Right cardiac atrium (tissue), 5 donors: ENCODE measurements around the gene ACAA2. TPM values are rescaled to one million over a fixed set of nuclear protein-coding genes. Genes with fewer than 3 reads are reported as not detected.

Source experiments
- ATAC-seq, 2 donors: fragments of 200-7000 bp; cut with Tn5 transposase; one replicate each; pipeline versions ENCODE4 v1.8.0 to v1.9.1; 2020; ENCODE audit warnings: moderate library complexity in 2 of 2, mild to moderate bottlenecking in 1 of 2
- DNase-seq, 3 donors: peaks; one replicate each; pipeline ENCODE4 v3.0.0-alpha.2; 2020
- H3K27ac ChIP-seq: one replicate; pipeline ENCODE4 v1.5.1; 2013; ENCODE audit warnings: mild to moderate bottlenecking, low read length, control low read depth, moderate library complexity
- H3K27me3 ChIP-seq: one replicate; pipeline ENCODE4 v1.6.1; 2013; ENCODE audit not compliant: control insufficient read depth, insufficient read depth
- H3K4me1 ChIP-seq: one replicate; pipeline ENCODE4 v1.6.1; 2013; ENCODE audit warnings: low read length; ENCODE audit not compliant: control insufficient read depth, insufficient read depth
- H3K4me3 ChIP-seq: one replicate; pipeline ENCODE4 v1.5.1; 2013; ENCODE audit warnings: low read length, control low read depth
- H3K9me3 ChIP-seq: one replicate; pipeline ENCODE4 v1.6.1; 2013; ENCODE audit warnings: low read length; ENCODE audit not compliant: control insufficient read depth
- WGBS: extraction: QIAGEN DNeasy Blood & Tissue Kit; methylation state at CpG from one replicate; pipeline ENCODE4 v1.1.7; 2013; 5-methylcytosine and 5-hydroxymethylcytosine counted together
- intact Hi-C, 4 donors: fragments of 100-400 bp; cut with DNase I; formaldehyde crosslinking; loops; one replicate each; pipeline versions ENCODE4 v1.11.0 to v1.14.0; 2022 to 2023
- polyA plus RNA-seq: library from polyadenylated mRNA; stranded (reverse); fragments of 200-250 nt; gene quantifications from one replicate; pipeline ENCODE4 v1.2.3, GENCODE V29; 2013
- total RNA-seq, 4 donors: library from RNA; stranded (reverse); fragmentation: NEBNext Ultra II Directional; extraction: Animal tissue kit (Norgen Biotek cat#: 25700); gene quantifications; one replicate each; pipeline ENCODE4 v1.2.1, GENCODE V29; 2021
- donor health status: healthy with polysubstance abuse.
- donor health status: DM: no; HTN: yes; CAD: no.
- donor health status: DM: no; HTN: no; CAD: no.
- donor health status: DM: no; HTN: yes; CAD: no; lungs with severe emphysema.
- donor health status: DM: yes; HTN: yes; CAD: no.

ACAA2 gene
- total and polyA plus RNA-seq, 5 donors = 95.8 to 146 (median 132) TPM

- 48% methylated on average over 5 of the region's 5 CpGs for WGBS
- no peaks in the 10 kb centered on the region for H3K27me3 ChIP-seq
- no peak overlapping the region for H3K27ac ChIP-seq
- ATAC-seq = no peak
- no peak overlapping the region for H3K4me3 ChIP-seq
- DNase-seq = peak in 1 of 3 donors; percentile 54
- intact Hi-C loops = loop anchor here in 1 of 4 donors (5.0 kb wide), 1 partner anchor 44 kb away; no protein-coding TSS in a partner anchor
- peaks cover 2% of the 10 kb centered on the region for H3K4me1 ChIP-seq
- H3K9me3 ChIP-seq = no peaks in the 10 kb centered on the region
Measured at GRCh38 chr18:49846361-49846662, 33.0 kb upstream of the ACAA2 start.

- no peak for ATAC-seq
- peaks cover 2% of the 10 kb centered on the region for H3K4me1 ChIP-seq
- intact Hi-C loops = loop anchor here in 1 of 4 donors (5.0 kb wide), 1 partner anchor 43 kb away; no protein-coding TSS in a partner anchor
Measured at GRCh38 chr18:49845629-49846360, 32.5 kb upstream of the ACAA2 start.

GRCh38 chr18:49844903-49845302 is 31.6 kb upstream of the ACAA2 start:
- ATAC-seq (no peak), DNase-seq (no peak)
- 94% methylated on average over 1 of the region's 1 CpG for WGBS
- H3K27ac ChIP-seq = no peak overlapping the region
- H3K27me3 ChIP-seq = no peaks in the 10 kb centered on the region
- H3K9me3 ChIP-seq = no peaks in the 10 kb centered on the region
- H3K4me3 ChIP-seq = no peak overlapping the region
- H3K4me1 ChIP-seq = peaks cover 2% of the 10 kb centered on the region
- intact Hi-C loops = loop anchor here in 1 of 4 donors (5.0 kb wide), 1 partner anchor 43 kb away; no protein-coding TSS in a partner anchor

More at GRCh38 chr18:49845629-49846360, 32.5 kb upstream of the ACAA2 start:
- Histone ChIP-seq H3K4me3 (no peak overlapping the region), H3K27me3 (no peaks in the 10 kb centered on the region), H3K27ac (no peak overlapping the region), H3K9me3 (no peaks in the 10 kb centered on the region)
- DNase-seq = no peak
- WGBS = 58% methylated on average over 6 of the region's 6 CpGs

- no peaks in the 10 kb centered on the region for H3K9me3 ChIP-seq
- intact Hi-C loops = no loop called here
- DNase-seq = no peak
- no peaks in the 10 kb centered on the region for H3K27me3 ChIP-seq
- WGBS = 71% methylated on average over 6 of the region's 6 CpGs
- no peak overlapping the region for H3K27ac ChIP-seq
- H3K4me3 ChIP-seq = no peak overlapping the region
- ATAC-seq = no peak
- no peaks in the 10 kb centered on the region for H3K4me1 ChIP-seq
Measured at GRCh38 chr18:49843778-49844625, 30.7 kb upstream of the ACAA2 start.

GRCh38 chr18:49843131-49843530 is 29.8 kb upstream of the ACAA2 start:
- Histone ChIP-seq H3K4me3 (no peak overlapping the region), H3K9me3 (no peaks in the 10 kb centered on the region), H3K4me1 (no peaks in the 10 kb centered on the region), H3K27me3 (no peaks in the 10 kb centered on the region), H3K27ac (no peak overlapping the region)
- intact Hi-C loops = no loop called here
- DNase-seq = no peak
- no peak for ATAC-seq
- 86% methylated on average over 10 of the region's 10 CpGs for WGBS

- Histone ChIP-seq H3K9me3 (no peaks in the 10 kb centered on the region), H3K27ac (no peak overlapping the region), H3K4me3 (no peak overlapping the region), H3K4me1 (no peaks in the 10 kb centered on the region), H3K27me3 (no peaks in the 10 kb centered on the region)
- 85% methylated on average over 4 of the region's 4 CpGs for WGBS
- intact Hi-C loops = no loop called here
- DNase-seq = no peak
- ATAC-seq = no peak
Measured at GRCh38 chr18:49842656-49843055, 29.3 kb upstream of the ACAA2 start.

- no peak for DNase-seq
- WGBS = 79% methylated on average over 12 of the region's 12 CpGs
- intact Hi-C loops = no loop called here
- ATAC-seq = no peak
- no peak overlapping the region for H3K27ac ChIP-seq
- no peak overlapping the region for H3K4me3 ChIP-seq
- no peaks in the 10 kb centered on the region for H3K4me1 ChIP-seq
- H3K27me3 ChIP-seq = no peaks in the 10 kb centered on the region
- H3K9me3 ChIP-seq = no peaks in the 10 kb centered on the region
Measured at GRCh38 chr18:49841236-49842217, 28.2 kb upstream of the ACAA2 start.

GRCh38 chr18:49839012-49839411 is 25.7 kb upstream of the ACAA2 start:
- WGBS = 87% methylated on average over 8 of the region's 8 CpGs
- H3K9me3 ChIP-seq = no peaks in the 10 kb centered on the region
- no peaks in the 10 kb centered on the region for H3K27me3 ChIP-seq
- H3K4me3 ChIP-seq = no peak overlapping the region
- intact Hi-C loops = no loop called here
- no peaks in the 10 kb centered on the region for H3K4me1 ChIP-seq
- no peak for ATAC-seq
- no peak for DNase-seq
- no peak overlapping the region for H3K27ac ChIP-seq

GRCh38 chr18:49838381-49838780 is 25.0 kb upstream of the ACAA2 start:
- intact Hi-C loops = no loop called here
- Histone ChIP-seq H3K27ac (no peak overlapping the region), H3K27me3 (no peaks in the 10 kb centered on the region), H3K4me3 (no peak overlapping the region), H3K9me3 (no peaks in the 10 kb centered on the region), H3K4me1 (no peaks in the 10 kb centered on the region)
- ATAC-seq = no peak
- no peak for DNase-seq
- WGBS = 93% methylated on average over 4 of the region's 4 CpGs

GRCh38 chr18:49837889-49838288 is 24.6 kb upstream of the ACAA2 start:
- H3K27ac ChIP-seq = no peak overlapping the region
- intact Hi-C loops = no loop called here
- 84% methylated on average over 5 of the region's 5 CpGs for WGBS
- H3K4me3 ChIP-seq = no peak overlapping the region
- ATAC-seq (no peak), DNase-seq (no peak)
- H3K9me3 ChIP-seq = no peaks in the 10 kb centered on the region
- no peaks in the 10 kb centered on the region for H3K27me3 ChIP-seq
- H3K4me1 ChIP-seq = no peaks in the 10 kb centered on the region
